CD14-positive monocyte (primary cell): ENCODE data around the gene CTNNA3. TPM values are rescaled to one million over a fixed set of nuclear protein-coding genes. Genes with fewer than 3 reads are reported as not detected.

Source experiments
- DNase-seq, 3 donors: peaks; one replicate each; pipeline ENCODE4 v3.0.0-alpha.2; 2011 to 2022
- H2AFZ ChIP-seq: 2 replicates; pipeline ENCODE4 v1.6.0; 2012; ENCODE audit warnings: mild to moderate bottlenecking, low read depth, low read length, inconsistent platforms; ENCODE audit not compliant: insufficient read depth, poor library complexity, severe bottlenecking
- H3K27ac ChIP-seq, 2 donors: 1 replicate in 1 of 2; 2 replicates in 1 of 2; pipeline ENCODE4 v1.5.1; 2012 to 2013; ENCODE audit warnings: low read length in 2 of 2, control low read depth in 1 of 2, inconsistent platforms in 1 of 2, low read depth in 1 of 2, mild to moderate bottlenecking in 1 of 2
- H3K27me3 ChIP-seq, 2 donors: one replicate each; pipeline versions ENCODE4 v1.6.0 to v1.6.1; 2011 to 2013; ENCODE audit warnings: low read length in 2 of 2; ENCODE audit not compliant: control insufficient read depth in 2 of 2, insufficient read depth in 2 of 2
- H3K36me3 ChIP-seq, 2 donors: replicated peaks in 1 of 2; 1 replicate in 1 of 2; 2 replicates in 1 of 2; pipeline versions ENCODE4 v1.5.1 to v1.6.1; 2012 to 2013; ENCODE audit warnings: low read length in 2 of 2, control low read depth in 1 of 2, inconsistent platforms in 1 of 2, mild to moderate bottlenecking in 1 of 2; ENCODE audit not compliant: insufficient read depth in 2 of 2, control insufficient read depth in 1 of 2
- H3K4me1 ChIP-seq, 2 donors: 1 replicate in 1 of 2; 2 replicates in 1 of 2; pipeline versions ENCODE4 v1.5.1 to v1.6.1; 2012 to 2013; ENCODE audit warnings: low read length in 2 of 2, control low read depth in 1 of 2, inconsistent platforms in 1 of 2, mild to moderate bottlenecking in 1 of 2, moderate library complexity in 1 of 2; ENCODE audit not compliant: insufficient read depth in 2 of 2, control insufficient read depth in 1 of 2
- H3K4me2 ChIP-seq: replicated peaks from 2 replicates; pipeline ENCODE3; 2012; ENCODE audit warnings: low read length, moderate library complexity, mild to moderate bottlenecking; ENCODE audit not compliant: poor library complexity, severe bottlenecking; ENCODE audit errors: extremely low read depth
- H3K4me3 ChIP-seq, 3 experiments: fragments of 200-600 bp in 1 of 3; sonication (generic) in 1 of 3; replicated peaks in 1 of 3; 1 replicate in 2 of 3; 2 replicates in 1 of 3; pipeline ENCODE4 v1.5.1; 2011 to 2013; ENCODE audit warnings: low read length in 3 of 3, mild to moderate bottlenecking in 3 of 3, control low read depth in 2 of 3, low read depth in 2 of 3, inconsistent platforms in 1 of 3, moderate library complexity in 1 of 3
- H3K79me2 ChIP-seq: 2 replicates; pipeline ENCODE4 v1.6.0; 2012; ENCODE audit warnings: mild to moderate bottlenecking, control low read depth, inconsistent platforms, low read length, moderate library complexity; ENCODE audit not compliant: insufficient read depth
- H3K9ac ChIP-seq: 2 replicates; pipeline ENCODE4 v1.6.0; 2017; ENCODE audit warnings: low read length, mild to moderate bottlenecking; ENCODE audit not compliant: insufficient read depth, poor library complexity, severe bottlenecking
- H3K9me3 ChIP-seq, 2 donors: replicated peaks in 1 of 2; 1 replicate in 1 of 2; 2 replicates in 1 of 2; pipeline versions ENCODE4 v1.5.1 to v1.6.1; 2012 to 2013; ENCODE audit warnings: low read length in 2 of 2, control low read depth in 1 of 2; ENCODE audit not compliant: control insufficient read depth in 1 of 2, insufficient read depth in 1 of 2
- H4K20me1 ChIP-seq: 2 replicates; pipeline ENCODE4 v1.6.0; 2012; ENCODE audit warnings: mild to moderate bottlenecking, low read length, control low read depth, moderate library complexity; ENCODE audit not compliant: insufficient read depth
- H3K27ac Mint-ChIP-seq, 7 donors: one replicate each; pipeline ENCODE4 v1.8.0; 2020; ENCODE audit warnings: mild to moderate bottlenecking in 7 of 7, mixed read lengths in 7 of 7, moderate library complexity in 6 of 7, inconsistent platforms in 2 of 7
- H3K27me3 Mint-ChIP-seq, 3 donors: one replicate each; pipeline ENCODE4 v1.8.0; 2021 to 2022; ENCODE audit warnings: low read depth in 3 of 3, mild to moderate bottlenecking in 3 of 3, mixed read lengths in 3 of 3, moderate library complexity in 3 of 3, inconsistent platforms in 1 of 3
- H3K36me3 Mint-ChIP-seq, 2 donors: one replicate each; pipeline ENCODE4 v1.8.0; 2020; ENCODE audit warnings: mixed read lengths in 2 of 2, inconsistent platforms in 1 of 2, mild to moderate bottlenecking in 1 of 2
- H3K4me1 Mint-ChIP-seq: one replicate; pipeline ENCODE4 v1.8.0; 2020; ENCODE audit warnings: mild to moderate bottlenecking, mixed read lengths
- H3K4me3 Mint-ChIP-seq, 2 donors: one replicate each; pipeline ENCODE4 v1.8.0; 2020; ENCODE audit warnings: mild to moderate bottlenecking in 2 of 2, mixed read lengths in 2 of 2, moderate library complexity in 1 of 2
- H3K9me3 Mint-ChIP-seq, 7 donors: one replicate each; pipeline ENCODE4 v1.8.0; 2020 to 2022; ENCODE audit warnings: mixed read lengths in 7 of 7, mild to moderate bottlenecking in 6 of 7, moderate library complexity in 6 of 7, inconsistent platforms in 2 of 7
- CTCF ChIP-seq: fragments of 200-600 bp; IDR thresholded peaks from one replicate; pipeline ENCODE4 v1.8.0; 2022; ENCODE audit warnings: antibody characterized with exemption, mild to moderate bottlenecking
- WGBS: methylation state at CpG from one replicate; pipeline ENCODE4 v1.1.5; 2013; ENCODE audit warnings: missing lambda C conversion rate; ENCODE audit not compliant: insufficient coverage; 5-methylcytosine and 5-hydroxymethylcytosine counted together
- intact Hi-C, 2 donors: fragments of 100-400 bp; cut with micrococcal nuclease; formaldehyde crosslinking; loops; one replicate each; pipeline versions ENCODE4 v1.15.0 to v1.15.1; 2023
- polyA plus RNA-seq, 3 donors: library from polyadenylated mRNA; depleted of rRNA in 1 of 3; unstranded in 2 of 3; stranded (reverse) in 1 of 3; fragments of 300-500 nt in 2 of 3; fragments of >200 nt in 1 of 3; fragmentation: Illumina TruSeq in 2 of 3; gene quantifications; 1 replicate in 2 of 3; 2 replicates in 1 of 3; pipeline ENCODE4 v1.2.3, GENCODE V29; 2012 to 2021

Gene CTNNA3
- polyA plus RNA-seq, 3 donors, result not detected

- no peaks in the 10 kb centered on the region for H3K4me1 ChIP-seq
- H4K20me1 ChIP-seq, result no peaks in the 10 kb centered on the region
- H3K4me3 ChIP-seq, result no peak overlapping the region
- no peak overlapping the region for H3K4me3 Mint-ChIP-seq
- H3K79me2 ChIP-seq, result no peaks in the 10 kb centered on the region
- H3K36me3 ChIP-seq, result no peaks in the 10 kb centered on the region
- no peak overlapping the region for H3K27ac ChIP-seq
- H3K27ac Mint-ChIP-seq, result no peak overlapping the region
- DNase-seq, result no peak
- H3K27me3 Mint-ChIP-seq, result no peaks in the 10 kb centered on the region
- no CpG with 5 or more reads among the region's 3 CpGs for WGBS
- no peak overlapping the region for H3K9ac ChIP-seq
- no peaks in the 10 kb centered on the region for H3K27me3 ChIP-seq
- H3K9me3 Mint-ChIP-seq, result peaks cover 0 to 3% (median 2%) of the 10 kb centered on the region in 7 donors
- no peaks in the 10 kb centered on the region for H3K4me1 Mint-ChIP-seq
- intact Hi-C loops, result no loop called here
- TF ChIP-seq CTCF, result no peak
- no peaks in the 10 kb centered on the region for H3K36me3 Mint-ChIP-seq
- H3K4me2 ChIP-seq, result no peak overlapping the region
- H3K9me3 ChIP-seq, result peaks cover 0 to 7% of the 10 kb centered on the region in 2 donors
- H2AFZ ChIP-seq, result no peak overlapping the region
Observed at GRCh38 chr10:65892284-65892683, 1803.7 kb downstream of the CTNNA3 start.

- DNase-seq, result no peak
- Mint-ChIP-seq H3K9me3 (peaks cover 0 to 3% (median 2%) of the 10 kb centered on the region in 7 donors), H3K27me3 (no peaks in the 10 kb centered on the region), H3K27ac (no peak overlapping the region), H3K36me3 (no peaks in the 10 kb centered on the region), H3K4me1 (no peaks in the 10 kb centered on the region), H3K4me3 (no peak overlapping the region)
- H3K9me3 ChIP-seq, result peaks cover 0 to 7% of the 10 kb centered on the region in 2 donors
- WGBS, result no CpG with 5 or more reads among the region's 3 CpGs
- no peak overlapping the region for H3K4me3 ChIP-seq
- no peak for TF ChIP-seq CTCF
- H3K9ac ChIP-seq, result no peak overlapping the region
- no peak overlapping the region for H3K27ac ChIP-seq
- no peaks in the 10 kb centered on the region for H4K20me1 ChIP-seq
- no peaks in the 10 kb centered on the region for H3K4me1 ChIP-seq
- H3K4me2 ChIP-seq, result no peak overlapping the region
- no peaks in the 10 kb centered on the region for H3K36me3 ChIP-seq
- intact Hi-C loops, result no loop called here
- no peak overlapping the region for H2AFZ ChIP-seq
- H3K27me3 ChIP-seq, result no peaks in the 10 kb centered on the region
- no peaks in the 10 kb centered on the region for H3K79me2 ChIP-seq
Observed at GRCh38 chr10:65891073-65891981, 1804.7 kb downstream of the CTNNA3 start.
